ENCODE data around the gene COL6A1. TPM values are rescaled to one million over a fixed set of nuclear protein-coding genes. Genes with fewer than 3 reads are reported as not detected.
"Not testable (repeated sequence)": the region's sequence is repeated elsewhere in the genome, so short reads cannot be mapped to it uniquely, and the experiment has no call there.

The COL6A1 gene
- total RNA-seq, 1 experiment from 2014 or later: 221 TPM

DNA sequence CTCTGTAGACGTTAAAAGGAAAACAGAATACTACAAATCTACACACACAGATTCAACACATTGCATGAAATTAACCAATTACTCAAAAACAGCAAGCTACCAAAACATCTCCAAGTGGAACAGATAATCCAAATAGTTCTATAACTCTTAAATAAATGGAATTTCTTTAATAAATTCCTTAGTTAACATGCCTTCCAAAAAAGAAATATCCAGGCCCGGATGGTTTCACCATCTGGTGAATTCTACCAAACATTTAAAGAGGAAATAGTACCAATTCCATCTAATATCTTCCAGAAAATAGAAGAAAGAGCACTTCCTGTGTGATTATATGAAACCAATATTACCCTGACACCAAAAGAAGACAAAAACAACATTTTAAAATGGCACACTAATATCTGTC, 63.6 kb downstream of the COL6A1 start:
- peaks cover 15% of the 10 kb centered on the region for H3K4me1 Mint-ChIP-seq
- H3K9me3 Mint-ChIP-seq: peaks cover 3% of the 10 kb centered on the region; the same call in 1 of the 2 replicates
- POLR2A ChIA-PET: no interaction called here
- DNase-seq (ENCODE audit: low spot score) (no peak), ATAC-seq (no peak)
- H3K27ac Mint-ChIP-seq: no peak overlapping the region
- CTCF ChIA-PET: no interaction called here
- H3K27me3 Mint-ChIP-seq (ENCODE audit: low read depth): no peaks in the 10 kb centered on the region; the same call in 1 of the 2 replicates
- no peaks in the 10 kb centered on the region for H3K36me3 Mint-ChIP-seq
- H3K4me3 Mint-ChIP-seq: no peak overlapping the region
- TF ChIP-seq FOXJ3 (CRISPR knock-in tag; IDR thresholded peaks at IDR 0.05; ENCODE audit: borderline replicate concordance): no peak
- TF ChIP-seq NFATC4 (CRISPR knock-in tag; IDR thresholded peaks at IDR 0.05): no peak
- TF ChIP-seq, protein P1, sequence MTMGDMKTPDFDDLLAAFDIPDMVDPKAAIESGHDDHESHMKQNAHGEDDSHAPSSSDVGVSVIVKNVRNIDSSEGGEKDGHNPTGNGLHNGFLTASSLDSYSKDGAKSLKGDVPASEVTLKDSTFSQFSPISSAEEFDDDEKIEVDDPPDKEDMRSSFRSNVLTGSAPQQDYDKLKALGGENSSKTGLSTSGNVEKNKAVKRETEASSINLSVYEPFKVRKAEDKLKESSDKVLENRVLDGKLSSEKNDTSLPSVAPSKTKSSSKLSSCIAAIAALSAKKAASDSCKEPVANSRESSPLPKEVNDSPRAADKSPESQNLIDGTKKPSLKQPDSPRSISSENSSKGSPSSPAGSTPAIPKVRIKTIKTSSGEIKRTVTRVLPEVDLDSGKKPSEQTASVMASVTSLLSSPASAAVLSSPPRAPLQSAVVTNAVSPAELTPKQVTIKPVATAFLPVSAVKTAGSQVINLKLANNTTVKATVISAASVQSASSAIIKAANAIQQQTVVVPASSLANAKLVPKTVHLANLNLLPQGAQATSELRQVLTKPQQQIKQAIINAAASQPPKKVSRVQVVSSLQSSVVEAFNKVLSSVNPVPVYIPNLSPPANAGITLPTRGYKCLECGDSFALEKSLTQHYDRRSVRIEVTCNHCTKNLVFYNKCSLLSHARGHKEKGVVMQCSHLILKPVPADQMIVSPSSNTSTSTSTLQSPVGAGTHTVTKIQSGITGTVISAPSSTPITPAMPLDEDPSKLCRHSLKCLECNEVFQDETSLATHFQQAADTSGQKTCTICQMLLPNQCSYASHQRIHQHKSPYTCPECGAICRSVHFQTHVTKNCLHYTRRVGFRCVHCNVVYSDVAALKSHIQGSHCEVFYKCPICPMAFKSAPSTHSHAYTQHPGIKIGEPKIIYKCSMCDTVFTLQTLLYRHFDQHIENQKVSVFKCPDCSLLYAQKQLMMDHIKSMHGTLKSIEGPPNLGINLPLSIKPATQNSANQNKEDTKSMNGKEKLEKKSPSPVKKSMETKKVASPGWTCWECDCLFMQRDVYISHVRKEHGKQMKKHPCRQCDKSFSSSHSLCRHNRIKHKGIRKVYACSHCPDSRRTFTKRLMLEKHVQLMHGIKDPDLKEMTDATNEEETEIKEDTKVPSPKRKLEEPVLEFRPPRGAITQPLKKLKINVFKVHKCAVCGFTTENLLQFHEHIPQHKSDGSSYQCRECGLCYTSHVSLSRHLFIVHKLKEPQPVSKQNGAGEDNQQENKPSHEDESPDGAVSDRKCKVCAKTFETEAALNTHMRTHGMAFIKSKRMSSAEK (CRISPR knock-in tag; IDR thresholded peaks at IDR 0.05; ENCODE audit: borderline replicate concordance): no peak
- TF ChIP-seq, protein P2, sequence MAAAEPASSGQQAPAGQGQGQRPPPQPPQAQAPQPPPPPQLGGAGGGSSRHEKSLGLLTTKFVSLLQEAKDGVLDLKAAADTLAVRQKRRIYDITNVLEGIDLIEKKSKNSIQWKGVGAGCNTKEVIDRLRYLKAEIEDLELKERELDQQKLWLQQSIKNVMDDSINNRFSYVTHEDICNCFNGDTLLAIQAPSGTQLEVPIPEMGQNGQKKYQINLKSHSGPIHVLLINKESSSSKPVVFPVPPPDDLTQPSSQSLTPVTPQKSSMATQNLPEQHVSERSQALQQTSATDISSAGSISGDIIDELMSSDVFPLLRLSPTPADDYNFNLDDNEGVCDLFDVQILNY (CRISPR knock-in tag; IDR thresholded peaks at IDR 0.05): no peak

DNA sequence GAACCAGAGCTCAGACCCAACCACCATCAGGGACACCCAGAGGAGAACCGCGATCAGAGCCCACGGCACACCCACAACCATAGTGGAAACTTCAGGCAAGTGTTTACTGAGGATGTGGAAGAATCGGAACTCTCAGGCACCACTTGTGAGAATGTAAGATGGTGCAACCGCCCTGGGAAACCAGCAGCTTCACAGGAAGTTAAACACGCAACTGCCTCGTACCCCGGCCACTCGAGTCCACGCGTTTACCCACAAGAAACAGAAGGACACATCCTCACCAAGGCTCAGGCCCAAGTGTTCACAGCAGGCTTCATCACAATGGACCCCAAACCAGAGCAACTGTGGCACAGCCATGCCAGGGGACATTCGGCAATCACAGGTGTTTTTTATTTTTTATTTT, 64.9 kb downstream of the COL6A1 start:
- H3K4me1 Mint-ChIP-seq: peaks cover 15% of the 10 kb centered on the region
- ATAC-seq (no peak), DNase-seq (ENCODE audit: low spot score) (no peak)
- H3K36me3 Mint-ChIP-seq: no peaks in the 10 kb centered on the region
- H3K9me3 Mint-ChIP-seq: peaks cover 3% of the 10 kb centered on the region; the same call in 1 of the 2 replicates
- H3K27me3 Mint-ChIP-seq (ENCODE audit: low read depth): no peaks in the 10 kb centered on the region; the same call in 1 of the 2 replicates
- TF ChIP-seq, protein P3, sequence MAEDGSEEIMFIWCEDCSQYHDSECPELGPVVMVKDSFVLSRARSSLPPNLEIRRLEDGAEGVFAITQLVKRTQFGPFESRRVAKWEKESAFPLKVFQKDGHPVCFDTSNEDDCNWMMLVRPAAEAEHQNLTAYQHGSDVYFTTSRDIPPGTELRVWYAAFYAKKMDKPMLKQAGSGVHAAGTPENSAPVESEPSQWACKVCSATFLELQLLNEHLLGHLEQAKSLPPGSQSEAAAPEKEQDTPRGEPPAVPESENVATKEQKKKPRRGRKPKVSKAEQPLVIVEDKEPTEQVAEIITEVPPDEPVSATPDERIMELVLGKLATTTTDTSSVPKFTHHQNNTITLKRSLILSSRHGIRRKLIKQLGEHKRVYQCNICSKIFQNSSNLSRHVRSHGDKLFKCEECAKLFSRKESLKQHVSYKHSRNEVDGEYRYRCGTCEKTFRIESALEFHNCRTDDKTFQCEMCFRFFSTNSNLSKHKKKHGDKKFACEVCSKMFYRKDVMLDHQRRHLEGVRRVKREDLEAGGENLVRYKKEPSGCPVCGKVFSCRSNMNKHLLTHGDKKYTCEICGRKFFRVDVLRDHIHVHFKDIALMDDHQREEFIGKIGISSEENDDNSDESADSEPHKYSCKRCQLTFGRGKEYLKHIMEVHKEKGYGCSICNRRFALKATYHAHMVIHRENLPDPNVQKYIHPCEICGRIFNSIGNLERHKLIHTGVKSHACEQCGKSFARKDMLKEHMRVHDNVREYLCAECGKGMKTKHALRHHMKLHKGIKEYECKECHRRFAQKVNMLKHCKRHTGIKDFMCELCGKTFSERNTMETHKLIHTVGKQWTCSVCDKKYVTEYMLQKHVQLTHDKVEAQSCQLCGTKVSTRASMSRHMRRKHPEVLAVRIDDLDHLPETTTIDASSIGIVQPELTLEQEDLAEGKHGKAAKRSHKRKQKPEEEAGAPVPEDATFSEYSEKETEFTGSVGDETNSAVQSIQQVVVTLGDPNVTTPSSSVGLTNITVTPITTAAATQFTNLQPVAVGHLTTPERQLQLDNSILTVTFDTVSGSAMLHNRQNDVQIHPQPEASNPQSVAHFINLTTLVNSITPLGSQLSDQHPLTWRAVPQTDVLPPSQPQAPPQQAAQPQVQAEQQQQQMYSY (CRISPR knock-in tag; IDR thresholded peaks at IDR 0.05): no peak
- TF ChIP-seq, protein P4, sequence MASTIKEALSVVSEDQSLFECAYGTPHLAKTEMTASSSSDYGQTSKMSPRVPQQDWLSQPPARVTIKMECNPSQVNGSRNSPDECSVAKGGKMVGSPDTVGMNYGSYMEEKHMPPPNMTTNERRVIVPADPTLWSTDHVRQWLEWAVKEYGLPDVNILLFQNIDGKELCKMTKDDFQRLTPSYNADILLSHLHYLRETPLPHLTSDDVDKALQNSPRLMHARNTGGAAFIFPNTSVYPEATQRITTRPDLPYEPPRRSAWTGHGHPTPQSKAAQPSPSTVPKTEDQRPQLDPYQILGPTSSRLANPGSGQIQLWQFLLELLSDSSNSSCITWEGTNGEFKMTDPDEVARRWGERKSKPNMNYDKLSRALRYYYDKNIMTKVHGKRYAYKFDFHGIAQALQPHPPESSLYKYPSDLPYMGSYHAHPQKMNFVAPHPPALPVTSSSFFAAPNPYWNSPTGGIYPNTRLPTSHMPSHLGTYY (CRISPR knock-in tag; IDR thresholded peaks at IDR 0.05): no peak
- TF ChIP-seq ELF4 (CRISPR knock-in tag; IDR thresholded peaks at IDR 0.05; ENCODE audit: low read depth): no peak
- TF ChIP-seq, protein P5, sequence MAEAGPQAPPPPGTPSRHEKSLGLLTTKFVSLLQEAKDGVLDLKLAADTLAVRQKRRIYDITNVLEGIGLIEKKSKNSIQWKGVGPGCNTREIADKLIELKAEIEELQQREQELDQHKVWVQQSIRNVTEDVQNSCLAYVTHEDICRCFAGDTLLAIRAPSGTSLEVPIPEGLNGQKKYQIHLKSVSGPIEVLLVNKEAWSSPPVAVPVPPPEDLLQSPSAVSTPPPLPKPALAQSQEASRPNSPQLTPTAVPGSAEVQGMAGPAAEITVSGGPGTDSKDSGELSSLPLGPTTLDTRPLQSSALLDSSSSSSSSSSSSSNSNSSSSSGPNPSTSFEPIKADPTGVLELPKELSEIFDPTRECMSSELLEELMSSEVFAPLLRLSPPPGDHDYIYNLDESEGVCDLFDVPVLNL (CRISPR knock-in tag; IDR thresholded peaks at IDR 0.05; ENCODE audit: borderline replicate concordance, low read depth): no peak
- TF ChIP-seq, protein P6, sequence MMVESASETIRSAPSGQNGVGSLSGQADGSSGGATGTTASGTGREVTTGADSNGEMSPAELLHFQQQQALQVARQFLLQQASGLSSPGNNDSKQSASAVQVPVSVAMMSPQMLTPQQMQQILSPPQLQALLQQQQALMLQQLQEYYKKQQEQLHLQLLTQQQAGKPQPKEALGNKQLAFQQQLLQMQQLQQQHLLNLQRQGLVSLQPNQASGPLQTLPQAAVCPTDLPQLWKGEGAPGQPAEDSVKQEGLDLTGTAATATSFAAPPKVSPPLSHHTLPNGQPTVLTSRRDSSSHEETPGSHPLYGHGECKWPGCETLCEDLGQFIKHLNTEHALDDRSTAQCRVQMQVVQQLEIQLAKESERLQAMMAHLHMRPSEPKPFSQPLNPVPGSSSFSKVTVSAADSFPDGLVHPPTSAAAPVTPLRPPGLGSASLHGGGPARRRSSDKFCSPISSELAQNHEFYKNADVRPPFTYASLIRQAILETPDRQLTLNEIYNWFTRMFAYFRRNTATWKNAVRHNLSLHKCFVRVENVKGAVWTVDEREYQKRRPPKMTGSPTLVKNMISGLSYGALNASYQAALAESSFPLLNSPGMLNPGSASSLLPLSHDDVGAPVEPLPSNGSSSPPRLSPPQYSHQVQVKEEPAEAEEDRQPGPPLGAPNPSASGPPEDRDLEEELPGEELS (CRISPR knock-in tag; IDR thresholded peaks at IDR 0.05): no peak
- TF ChIP-seq CBFB (CRISPR knock-in tag; IDR thresholded peaks at IDR 0.05; ENCODE audit: low read depth): no peak
- TF ChIP-seq TP53 (CRISPR knock-in tag; IDR thresholded peaks at IDR 0.05): no peak
- TF ChIP-seq, protein P7, sequence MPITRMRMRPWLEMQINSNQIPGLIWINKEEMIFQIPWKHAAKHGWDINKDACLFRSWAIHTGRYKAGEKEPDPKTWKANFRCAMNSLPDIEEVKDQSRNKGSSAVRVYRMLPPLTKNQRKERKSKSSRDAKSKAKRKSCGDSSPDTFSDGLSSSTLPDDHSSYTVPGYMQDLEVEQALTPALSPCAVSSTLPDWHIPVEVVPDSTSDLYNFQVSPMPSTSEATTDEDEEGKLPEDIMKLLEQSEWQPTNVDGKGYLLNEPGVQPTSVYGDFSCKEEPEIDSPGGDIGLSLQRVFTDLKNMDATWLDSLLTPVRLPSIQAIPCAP (CRISPR knock-in tag; IDR thresholded peaks at IDR 0.05): no peak
- ChIA-PET CTCF (interaction anchor here (1.0 kb wide), 2 partner anchors 21 to 64 kb away, joined by 3 to 4 read pairs; no protein-coding TSS in a partner anchor), POLR2A (no interaction called here)
- H3K27ac Mint-ChIP-seq: no peak overlapping the region
- H3K4me3 Mint-ChIP-seq: no peak overlapping the region

DNA sequence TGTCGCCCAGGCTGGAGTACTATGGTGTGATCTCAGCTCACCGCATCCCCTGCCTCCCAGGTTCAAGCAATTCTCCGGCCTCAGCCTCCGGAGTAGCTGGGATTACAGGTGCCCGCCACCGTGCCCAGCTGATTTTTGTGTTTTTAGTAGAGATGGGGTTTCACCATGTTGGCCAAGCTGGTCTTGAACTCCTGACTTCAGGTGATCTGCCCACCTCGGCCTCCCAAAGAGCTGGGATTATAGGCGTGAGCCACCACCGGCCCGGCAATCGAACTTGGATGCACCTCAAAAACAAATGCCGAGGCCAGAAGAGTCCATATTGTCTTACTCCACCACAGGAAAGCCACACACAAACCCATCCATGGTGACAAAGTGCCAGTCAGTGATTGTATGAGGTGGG, 65.3 kb downstream of the COL6A1 start:
- H3K9me3 Mint-ChIP-seq; H3K36me3 Mint-ChIP-seq; H3K4me3 Mint-ChIP-seq; H3K27ac Mint-ChIP-seq; ATAC-seq; H3K27me3 Mint-ChIP-seq (ENCODE audit: low read depth); DNase-seq (ENCODE audit: low spot score); CTCF ChIA-PET; POLR2A ChIA-PET: not testable (repeated sequence)
- peaks cover 12% of the 10 kb centered on the region for H3K4me1 Mint-ChIP-seq
